K562 (cell line): ENCODE data around the gene TAS2R14.

ENCODE experiments used
- CTCF ChIP-seq, 3 experiments: IDR thresholded peaks in 2 of 3; conservative IDR thresholded peaks in 1 of 3; 2 replicates each; pipeline ENCODE4 v1.5.1; 2011 to 2012; ENCODE audit warnings: low read length in 3 of 3, mild to moderate bottlenecking in 3 of 3, control low read depth in 2 of 3, improper control_type of control experiment in 1 of 3, inconsistent platforms in 1 of 3, low read depth in 1 of 3, mixed read lengths in 1 of 3, moderate library complexity in 1 of 3; ENCODE audit not compliant: insufficient read depth in 2 of 3
- GATAD2A ChIP-seq: fragments of 450-650 bp; IDR thresholded peaks from 2 replicates; pipeline ENCODE4 v1.6.1; 2017
- HDAC2 ChIP-seq: fragments of 450-650 bp; IDR thresholded peaks from 2 replicates; pipeline ENCODE4 v1.6.1; 2016; ENCODE audit warnings: mild to moderate bottlenecking
- KAT8 ChIP-seq: fragments of 450-650 bp; IDR thresholded peaks from 2 replicates; pipeline ENCODE4 v1.6.1; 2016; ENCODE audit warnings: low read depth, mild to moderate bottlenecking
- MTA3 ChIP-seq: fragments of 450-650 bp; formaldehyde crosslinking; IDR thresholded peaks from 2 replicates; pipeline ENCODE4 v1.6.1; 2017; ENCODE audit warnings: mild to moderate bottlenecking, borderline replicate concordance
- MTF1 ChIP-seq: fragments of 250-450 bp; sonication (Bioruptor Pico); IDR thresholded peaks from 2 replicates; pipeline ENCODE4 v1.9.0; 2021; ENCODE audit warnings: moderate library complexity, mild to moderate bottlenecking, inconsistent platforms, borderline replicate concordance
- POLR2AphosphoS5 ChIP-seq: IDR thresholded peaks from 2 replicates; pipeline ENCODE4 v1.6.1; 2011; ENCODE audit warnings: mild to moderate bottlenecking, low read depth, low read length, moderate library complexity; ENCODE audit not compliant: control insufficient read depth, insufficient read depth
- RAD21 ChIP-seq, 2 experiments: fragments of 250-450 bp in 1 of 2; fragments of 450-650 bp in 1 of 2; sonication (Bioruptor Pico) in 1 of 2; formaldehyde crosslinking in 1 of 2; IDR thresholded peaks in 1 of 2; conservative IDR thresholded peaks in 1 of 2; 2 replicates each; pipeline versions ENCODE4 v1.4.0 to v1.8.0; 2020 to 2022; ENCODE audit warnings: mild to moderate bottlenecking in 2 of 2, moderate library complexity in 1 of 2
- SAFB ChIP-seq: fragments of 200-400 bp; formaldehyde crosslinking; IDR thresholded peaks from 2 replicates; pipeline ENCODE4 v1.6.1; 2017; ENCODE audit warnings: low read depth, low read length, borderline replicate concordance
- ZNF384 ChIP-seq: IDR thresholded peaks from 2 replicates; pipeline ENCODE4 v1.6.1; 2012; ENCODE audit warnings: low read depth, low read length, improper control_type of control experiment

GRCh38 chr12:10901427-10901826, 37.6 kb downstream of the TAS2R14 start:
- no peak for TF ChIP-seq KAT8
- TF ChIP-seq GATAD2A, result no peak
- TF ChIP-seq ZNF384, result no peak
- TF ChIP-seq CTCF (IDR thresholded peaks at IDR 0.05 in 2 of 3, conservative IDR thresholded peaks at IDR 0.05 in 1 of 3; ENCODE audit: insufficient read depth in 2 of 3, low read depth in 1 of 3, low read length in 3 of 3), result peak in 2 of 3 experiments; percentile 22 to 32; a peak in 2 of 6 replicates
- TF ChIP-seq POLR2AphosphoS5, result no peak
- TF ChIP-seq MTF1 (CRISPR knock-in tag), result no peak
- no peak for TF ChIP-seq HDAC2
- TF ChIP-seq MTA3, result no peak
- TF ChIP-seq RAD21 (CRISPR knock-in tag; conservative IDR thresholded peaks at IDR 0.05 in 1 of 2, IDR thresholded peaks at IDR 0.05 in 1 of 2), result peak in 1 of 2 experiments; percentile 45; a peak in 2 of 4 replicates
- no peak for TF ChIP-seq SAFB
